Panc1 (cell line): ENCODE measurements around the gene FAM174B. TPM values are rescaled to one million over a fixed set of nuclear protein-coding genes. Genes with fewer than 3 reads are reported as not detected.

Source experiments
- ATAC-seq: fragments of 200-7000 bp; cut with Tn5 transposase; 2 replicates; pipeline ENCODE4 v1.9.1; 2020; ENCODE audit warnings: mild to moderate bottlenecking, moderate library complexity
- BruUV-seq: library from RNA; stranded (reverse); fragments of 400-500 nt; replicated peaks from 2 replicates; lab custom pipeline; 2021; lab: Mats Ljungman, UMichigan
- CTCF ChIA-PET: fragments of 300-600 bp; sonication (Branson Sonifier 250); formaldehyde crosslinking; loops from one replicate; lab custom pipeline; 2022; ENCODE audit warnings: antibody characterized with exemption; lab: Charles Lee
- POLR2A ChIA-PET: fragments of 300-600 bp; sonication (Branson Sonifier 250); formaldehyde crosslinking; loops from one replicate; lab custom pipeline; 2022; ENCODE audit warnings: antibody characterized with exemption; lab: Charles Lee
- DNase-seq: peaks from one replicate; pipeline ENCODE4 v3.0.0-alpha.2; 2010; ENCODE audit warnings: low read depth, low spot score
- H3K27ac ChIP-seq: 2 replicates; pipeline ENCODE4 v1.5.1; 2011; ENCODE audit warnings: mild to moderate bottlenecking, low read length, inconsistent platforms
- H3K27me3 ChIP-seq: fragments of 200-500 bp; sonication (Bioruptor generic); 2 replicates; pipeline ENCODE4 v1.6.0; 2014; ENCODE audit warnings: low read length, inconsistent platforms; ENCODE audit not compliant: control insufficient read depth, insufficient read depth
- H3K36me3 ChIP-seq: fragments of 200-500 bp; sonication (Bioruptor generic); 2 replicates; pipeline ENCODE4 v1.5.1; 2014; ENCODE audit warnings: inconsistent platforms, mild to moderate bottlenecking, low read length, moderate library complexity; ENCODE audit not compliant: control insufficient read depth, insufficient read depth
- H3K4me1 ChIP-seq: 2 replicates; pipeline ENCODE4 v1.5.1; 2011; ENCODE audit warnings: inconsistent platforms, mild to moderate bottlenecking, low read length, moderate library complexity; ENCODE audit not compliant: control insufficient read depth, insufficient read depth
- H3K4me3 ChIP-seq, 2 experiments: 2 replicates each; pipeline ENCODE4 v1.5.1; 2011 to 2012; ENCODE audit warnings: low read depth in 2 of 2, low read length in 2 of 2, mild to moderate bottlenecking in 2 of 2, inconsistent platforms in 1 of 2, moderate library complexity in 1 of 2
- H3K9me3 ChIP-seq: fragments of 200-500 bp; sonication (Bioruptor generic); 2 replicates; pipeline ENCODE4 v1.5.1; 2014; ENCODE audit warnings: low read depth, mild to moderate bottlenecking, inconsistent platforms, low read length, moderate library complexity; ENCODE audit not compliant: control insufficient read depth, insufficient read depth
- CTCF ChIP-seq: fragments of 450-650 bp; IDR thresholded peaks from 2 replicates; pipeline ENCODE4 v1.5.1; 2017; ENCODE audit warnings: mild to moderate bottlenecking
- POLR2AphosphoS5 ChIP-seq: IDR thresholded peaks from 2 replicates; pipeline ENCODE4 v1.6.1; 2012; ENCODE audit warnings: mild to moderate bottlenecking, low read depth, low read length, moderate library complexity
- SIN3A ChIP-seq: IDR thresholded peaks from 2 replicates; pipeline ENCODE4 v1.6.1; 2012; ENCODE audit warnings: low read depth, mild to moderate bottlenecking, low read length, moderate library complexity, borderline replicate concordance; ENCODE audit not compliant: insufficient read depth
- TCF7L2 ChIP-seq: IDR thresholded peaks from 2 replicates; pipeline ENCODE4 v1.6.1; 2011; ENCODE audit warnings: mild to moderate bottlenecking, low read depth, low read length, inconsistent platforms
- in situ Hi-C: cut with HindIII; loops from 2 replicates; pipeline ENCODE4 v1.10.0; 2016; ENCODE audit warnings: low sequenced_read_pairs, low pct_unique_long_range_greater_than_20kb
- intact Hi-C: fragments of 100-400 bp; cut with micrococcal nuclease; formaldehyde crosslinking; loops from one replicate; pipeline ENCODE4 v1.10.0; 2022; ENCODE audit not compliant: unreplicated experiment
- total RNA-seq: library from RNA; stranded (reverse); gene quantifications from one replicate; pipeline ENCODE4 v1.2.1, GENCODE V29; 2021; ENCODE audit not compliant: unreplicated experiment
- TF ChIP-seq, protein P1 (sequence below), 2 experiments: IDR thresholded peaks; 2 replicates each; pipeline ENCODE4 v1.6.1; 2011 to 2012; ENCODE audit warnings: low read depth in 2 of 2, control low read depth in 1 of 2, low read length in 1 of 2, mild to moderate bottlenecking in 1 of 2, moderate library complexity in 1 of 2; ENCODE audit not compliant: insufficient read depth in 1 of 2

FAM174B gene
- total RNA-seq, 1 experiment from 2014 or later = 30.7 TPM

GRCh38 chr15:92653836-92654539 lies 1.6 kb downstream of the FAM174B start:
- H3K9me3 ChIP-seq = no peaks in the 10 kb centered on the region
- H3K36me3 ChIP-seq = no peaks in the 10 kb centered on the region
- peak overlapping the region; percentile 51 to 53 for H3K4me3 ChIP-seq
- TF ChIP-seq POLR2AphosphoS5 (no peak), CTCF (peak; percentile 29; the same call in 1 of the 2 replicates)
- TF ChIP-seq, protein P1, sequence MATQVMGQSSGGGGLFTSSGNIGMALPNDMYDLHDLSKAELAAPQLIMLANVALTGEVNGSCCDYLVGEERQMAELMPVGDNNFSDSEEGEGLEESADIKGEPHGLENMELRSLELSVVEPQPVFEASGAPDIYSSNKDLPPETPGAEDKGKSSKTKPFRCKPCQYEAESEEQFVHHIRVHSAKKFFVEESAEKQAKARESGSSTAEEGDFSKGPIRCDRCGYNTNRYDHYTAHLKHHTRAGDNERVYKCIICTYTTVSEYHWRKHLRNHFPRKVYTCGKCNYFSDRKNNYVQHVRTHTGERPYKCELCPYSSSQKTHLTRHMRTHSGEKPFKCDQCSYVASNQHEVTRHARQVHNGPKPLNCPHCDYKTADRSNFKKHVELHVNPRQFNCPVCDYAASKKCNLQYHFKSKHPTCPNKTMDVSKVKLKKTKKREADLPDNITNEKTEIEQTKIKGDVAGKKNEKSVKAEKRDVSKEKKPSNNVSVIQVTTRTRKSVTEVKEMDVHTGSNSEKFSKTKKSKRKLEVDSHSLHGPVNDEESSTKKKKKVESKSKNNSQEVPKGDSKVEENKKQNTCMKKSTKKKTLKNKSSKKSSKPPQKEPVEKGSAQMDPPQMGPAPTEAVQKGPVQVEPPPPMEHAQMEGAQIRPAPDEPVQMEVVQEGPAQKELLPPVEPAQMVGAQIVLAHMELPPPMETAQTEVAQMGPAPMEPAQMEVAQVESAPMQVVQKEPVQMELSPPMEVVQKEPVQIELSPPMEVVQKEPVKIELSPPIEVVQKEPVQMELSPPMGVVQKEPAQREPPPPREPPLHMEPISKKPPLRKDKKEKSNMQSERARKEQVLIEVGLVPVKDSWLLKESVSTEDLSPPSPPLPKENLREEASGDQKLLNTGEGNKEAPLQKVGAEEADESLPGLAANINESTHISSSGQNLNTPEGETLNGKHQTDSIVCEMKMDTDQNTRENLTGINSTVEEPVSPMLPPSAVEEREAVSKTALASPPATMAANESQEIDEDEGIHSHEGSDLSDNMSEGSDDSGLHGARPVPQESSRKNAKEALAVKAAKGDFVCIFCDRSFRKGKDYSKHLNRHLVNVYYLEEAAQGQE (IDR thresholded peaks at IDR 0.05; ENCODE audit: insufficient read depth in 1 of 2, low read depth in 2 of 2, low read length in 1 of 2) = no peak
- POLR2A ChIA-PET = interaction anchor here (0.5 kb wide), 1 partner anchor 22 kb away, joined by 3 read pairs; no protein-coding TSS in a partner anchor
- peaks cover 39% of the 10 kb centered on the region for H3K4me1 ChIP-seq
- DNase-seq (no peak), ATAC-seq (peak; percentile 76)
- intact Hi-C loops = no loop called here
- TSS peak; percentile 49 for BruUV-seq
- CTCF ChIA-PET = no interaction called here
- no peaks in the 10 kb centered on the region for H3K27me3 ChIP-seq
- in situ Hi-C loops = no loop called here
- peak overlapping the region; percentile 64 for H3K27ac ChIP-seq

GRCh38 chr15:92653366-92653765 lies 2.2 kb downstream of the FAM174B start:
- CTCF ChIA-PET = no interaction called here
- DNase-seq = no peak
- TF ChIP-seq, protein P1 (IDR thresholded peaks at IDR 0.05; ENCODE audit: insufficient read depth in 1 of 2, low read depth in 2 of 2, low read length in 1 of 2) = no peak
- TF ChIP-seq POLR2AphosphoS5 (no peak), TCF7L2 (no peak), SIN3A (no peak), CTCF (no peak)
- Histone ChIP-seq H3K36me3 (no peaks in the 10 kb centered on the region), H3K9me3 (no peaks in the 10 kb centered on the region), H3K4me3 (no peak overlapping the region), H3K27me3 (no peaks in the 10 kb centered on the region), H3K27ac (peak overlapping the region; percentile 64; the same call in 1 of the 2 replicates), H3K4me1 (peaks cover 45% of the 10 kb centered on the region)
- in situ Hi-C loops = no loop called here
- no peak for ATAC-seq
- intact Hi-C loops = no loop called here
- POLR2A ChIA-PET = no interaction called here
- BruUV-seq = no TSS peak
